ENCODE data around the gene LAG3.
A peak's percentile ranks its signal among the peaks of the same experiment; 100 is the strongest.

- peak; percentile 71 for TF ChIP-seq MAX (IDR thresholded peaks at IDR 0.05)
- TF ChIP-seq ZBTB7A (IDR thresholded peaks at IDR 0.05; ENCODE audit: low read depth), result peak; percentile 89
- peak; percentile 14; the same call in 1 of the 2 replicates for TF ChIP-seq EP300 (IDR thresholded peaks at IDR 0.05; ENCODE audit: borderline replicate concordance)
Measured at GRCh38 chr12:6752921-6753771, 19.2 kb upstream of the LAG3 start, which contains the start of gene MLF2.

All from Ishikawa (cell line).